PFSK-1 (cell line): ENCODE results near the gene BEND6.

Experiments used
- FOXP2 ChIP-seq: optimal IDR thresholded peaks from 2 replicates; pipeline ENCODE3; 2011; ENCODE audit warnings: borderline replicate concordance, control low read depth, inconsistent platforms; ENCODE audit not compliant: insufficient read depth; ENCODE audit errors: extremely low read length, extremely low read depth
- POLR2AphosphoS5 ChIP-seq: IDR thresholded peaks from 2 replicates; pipeline ENCODE4 v1.6.1; 2012; ENCODE audit warnings: low read depth, mild to moderate bottlenecking, control low read depth, low read length, moderate library complexity
- SIN3A ChIP-seq: IDR thresholded peaks from 2 replicates; pipeline ENCODE4 v1.6.1; 2012; ENCODE audit warnings: mild to moderate bottlenecking, low read length, moderate library complexity, borderline replicate concordance; ENCODE audit not compliant: insufficient read depth
- TAF1 ChIP-seq: IDR thresholded peaks from 2 replicates; pipeline ENCODE4 v1.6.1; 2012; ENCODE audit warnings: low read length, control low read depth, borderline replicate concordance; ENCODE audit not compliant: insufficient read depth
- TF ChIP-seq, protein P1 (sequence below), 2 experiments: IDR thresholded peaks; 2 replicates each; pipeline versions ENCODE4 v1.6.1 to v1.8.0; 2011 to 2012; ENCODE audit warnings: low read depth in 2 of 2, low read length in 2 of 2, control low read depth in 1 of 2, inconsistent platforms in 1 of 2, mild to moderate bottlenecking in 1 of 2, moderate library complexity in 1 of 2; ENCODE audit not compliant: insufficient read depth in 1 of 2

Gene BEND6

DNA sequence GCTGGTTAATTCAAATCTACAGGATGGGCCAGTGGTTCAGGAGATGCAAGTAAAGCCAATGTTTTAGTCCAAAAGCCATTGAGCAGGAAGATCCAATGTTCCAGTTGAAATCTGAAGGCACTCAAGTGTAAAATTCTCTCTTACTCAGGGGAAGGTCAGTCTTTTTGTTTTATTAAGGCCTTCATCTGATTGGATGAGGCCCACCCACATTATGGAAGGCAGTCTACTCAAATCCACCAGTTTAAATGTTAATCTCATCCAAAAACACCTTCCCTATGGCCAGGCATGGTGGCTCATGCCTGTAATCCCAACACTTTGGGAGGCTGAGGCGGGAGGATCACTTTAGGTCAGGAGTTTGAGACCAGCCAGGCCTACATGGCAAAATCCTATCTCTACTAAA, 31.3 kb upstream of the BEND6 start:
- TF ChIP-seq SIN3A (no peak), FOXP2 (no peak), POLR2AphosphoS5 (no peak)

DNA sequence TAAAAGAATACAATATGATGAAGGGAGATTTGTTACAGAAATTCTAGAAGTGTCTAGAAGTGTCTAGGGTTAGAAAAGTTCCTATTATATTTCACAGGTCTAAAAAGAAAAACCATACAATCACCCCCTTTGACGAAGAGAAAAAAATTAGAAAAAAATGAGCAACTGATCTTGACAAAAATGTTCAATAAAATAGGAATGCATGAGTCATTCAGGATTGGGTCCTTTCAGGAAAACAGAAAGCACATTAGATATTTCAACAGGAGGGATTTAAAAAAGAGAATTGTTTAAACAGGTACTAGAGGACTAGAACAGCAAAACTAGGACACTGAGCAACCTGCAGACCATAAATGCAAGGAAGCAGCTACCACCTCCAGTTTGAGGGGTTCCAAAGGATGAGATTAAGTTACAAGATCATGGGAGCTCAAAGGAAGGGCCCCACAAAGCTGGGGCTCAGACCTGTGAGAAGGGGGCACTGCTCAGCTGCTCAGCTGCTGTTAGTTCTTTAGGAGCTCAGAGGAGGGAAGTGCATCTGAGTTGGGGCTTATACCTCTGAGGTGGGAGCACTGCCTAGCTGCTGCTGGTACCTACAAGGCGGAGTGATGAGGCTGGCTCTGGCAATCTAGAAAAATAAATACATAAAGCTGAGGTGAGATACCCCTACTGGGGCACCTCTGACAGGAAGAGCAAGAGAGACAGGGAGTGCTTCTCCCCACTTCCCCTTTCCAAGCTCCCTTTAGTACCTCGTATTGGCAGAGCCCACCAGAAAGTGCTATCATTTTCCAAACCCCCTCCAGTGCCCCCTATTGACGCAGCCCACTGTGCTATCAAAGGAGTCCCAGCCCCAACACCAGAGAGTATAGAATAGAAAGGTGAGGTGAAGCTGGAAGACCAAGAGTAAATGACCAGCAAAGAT, 27.1 kb upstream of the BEND6 start:
- TF ChIP-seq FOXP2 (no peak), TAF1 (no peak), SIN3A (no peak), POLR2AphosphoS5 (no peak)
- TF ChIP-seq, protein P1, sequence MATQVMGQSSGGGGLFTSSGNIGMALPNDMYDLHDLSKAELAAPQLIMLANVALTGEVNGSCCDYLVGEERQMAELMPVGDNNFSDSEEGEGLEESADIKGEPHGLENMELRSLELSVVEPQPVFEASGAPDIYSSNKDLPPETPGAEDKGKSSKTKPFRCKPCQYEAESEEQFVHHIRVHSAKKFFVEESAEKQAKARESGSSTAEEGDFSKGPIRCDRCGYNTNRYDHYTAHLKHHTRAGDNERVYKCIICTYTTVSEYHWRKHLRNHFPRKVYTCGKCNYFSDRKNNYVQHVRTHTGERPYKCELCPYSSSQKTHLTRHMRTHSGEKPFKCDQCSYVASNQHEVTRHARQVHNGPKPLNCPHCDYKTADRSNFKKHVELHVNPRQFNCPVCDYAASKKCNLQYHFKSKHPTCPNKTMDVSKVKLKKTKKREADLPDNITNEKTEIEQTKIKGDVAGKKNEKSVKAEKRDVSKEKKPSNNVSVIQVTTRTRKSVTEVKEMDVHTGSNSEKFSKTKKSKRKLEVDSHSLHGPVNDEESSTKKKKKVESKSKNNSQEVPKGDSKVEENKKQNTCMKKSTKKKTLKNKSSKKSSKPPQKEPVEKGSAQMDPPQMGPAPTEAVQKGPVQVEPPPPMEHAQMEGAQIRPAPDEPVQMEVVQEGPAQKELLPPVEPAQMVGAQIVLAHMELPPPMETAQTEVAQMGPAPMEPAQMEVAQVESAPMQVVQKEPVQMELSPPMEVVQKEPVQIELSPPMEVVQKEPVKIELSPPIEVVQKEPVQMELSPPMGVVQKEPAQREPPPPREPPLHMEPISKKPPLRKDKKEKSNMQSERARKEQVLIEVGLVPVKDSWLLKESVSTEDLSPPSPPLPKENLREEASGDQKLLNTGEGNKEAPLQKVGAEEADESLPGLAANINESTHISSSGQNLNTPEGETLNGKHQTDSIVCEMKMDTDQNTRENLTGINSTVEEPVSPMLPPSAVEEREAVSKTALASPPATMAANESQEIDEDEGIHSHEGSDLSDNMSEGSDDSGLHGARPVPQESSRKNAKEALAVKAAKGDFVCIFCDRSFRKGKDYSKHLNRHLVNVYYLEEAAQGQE (IDR thresholded peaks at IDR 0.05; ENCODE audit: insufficient read depth in 1 of 2, low read depth in 2 of 2, low read length in 2 of 2), result no peak

DNA sequence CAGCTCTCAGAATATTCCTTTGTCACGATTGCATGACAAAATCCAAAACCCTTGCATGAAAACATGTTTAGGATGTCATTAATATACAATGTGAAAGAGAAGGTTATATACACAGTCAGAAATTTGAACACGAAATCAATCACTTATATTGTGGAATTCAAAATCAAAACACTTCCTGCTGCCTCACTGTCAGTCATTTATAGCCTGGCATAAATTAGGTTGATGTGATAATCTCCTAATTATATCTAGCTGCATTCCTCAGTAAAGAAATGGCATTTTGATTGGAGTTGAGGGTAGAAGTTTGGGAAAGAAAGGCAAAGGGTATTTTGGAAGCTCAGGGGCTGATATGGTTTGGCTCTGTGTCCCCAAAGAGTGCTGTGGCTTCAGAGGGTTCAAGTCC, 24.1 kb upstream of the BEND6 start:
- TF ChIP-seq FOXP2, result no peak
- TF ChIP-seq POLR2AphosphoS5, result no peak
- TF ChIP-seq, protein P1 (IDR thresholded peaks at IDR 0.05; ENCODE audit: insufficient read depth in 1 of 2, low read depth in 2 of 2, low read length in 2 of 2), result no peak
- TF ChIP-seq SIN3A, result no peak
- no peak for TF ChIP-seq TAF1

DNA sequence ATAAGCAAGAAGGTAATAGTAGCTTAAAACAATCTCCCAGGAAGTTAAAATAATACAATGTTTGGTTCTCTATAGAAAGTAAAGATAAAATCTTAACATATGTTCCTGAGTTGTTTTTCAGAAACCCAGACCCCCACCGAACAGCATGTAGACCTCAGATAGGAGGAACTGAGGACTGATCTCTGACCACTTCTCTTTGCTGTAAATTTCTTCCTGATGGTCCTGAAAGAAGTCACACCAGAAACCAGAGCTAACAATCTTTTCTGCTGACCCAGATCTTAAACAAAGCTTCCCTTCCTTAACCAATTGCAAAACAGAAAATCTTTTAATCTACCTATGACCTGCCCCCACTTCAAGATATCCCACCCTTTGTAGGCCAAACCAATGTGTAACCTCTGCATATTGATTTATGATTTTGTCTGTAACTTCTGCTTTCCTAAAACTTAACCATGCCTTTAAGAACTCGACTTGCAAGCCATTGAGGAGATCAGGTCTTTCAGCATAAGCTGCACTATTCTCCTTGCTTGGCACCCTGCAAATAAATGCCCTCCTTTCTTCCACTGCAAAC, 21.9 kb upstream of the BEND6 start:
- TF ChIP-seq, protein P1 (IDR thresholded peaks at IDR 0.05; ENCODE audit: insufficient read depth in 1 of 2, low read depth in 2 of 2, low read length in 2 of 2), result no peak
- no peak for TF ChIP-seq FOXP2

DNA sequence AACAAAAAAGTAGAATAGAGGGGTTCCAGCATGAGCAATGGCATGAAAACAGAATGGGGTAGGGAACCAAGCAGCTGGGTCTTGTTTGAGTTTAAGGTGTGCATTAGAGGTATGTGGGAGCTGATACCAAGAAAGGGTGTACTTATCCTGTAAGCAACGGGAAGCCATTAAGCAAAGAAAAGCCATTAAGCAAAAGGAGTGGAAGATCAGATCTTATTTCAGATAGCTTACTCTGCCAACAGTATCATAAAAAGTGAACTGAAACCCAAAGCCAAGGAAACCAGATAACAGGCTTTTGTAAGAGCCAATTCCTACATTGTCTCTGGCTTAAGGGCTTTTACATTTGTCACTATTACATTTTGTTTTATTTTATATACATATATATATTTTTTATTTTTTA, 21.3 kb upstream of the BEND6 start:
- TF ChIP-seq POLR2AphosphoS5, result no peak
- no peak for TF ChIP-seq FOXP2
- no peak for TF ChIP-seq SIN3A
- TF ChIP-seq TAF1, result no peak

DNA sequence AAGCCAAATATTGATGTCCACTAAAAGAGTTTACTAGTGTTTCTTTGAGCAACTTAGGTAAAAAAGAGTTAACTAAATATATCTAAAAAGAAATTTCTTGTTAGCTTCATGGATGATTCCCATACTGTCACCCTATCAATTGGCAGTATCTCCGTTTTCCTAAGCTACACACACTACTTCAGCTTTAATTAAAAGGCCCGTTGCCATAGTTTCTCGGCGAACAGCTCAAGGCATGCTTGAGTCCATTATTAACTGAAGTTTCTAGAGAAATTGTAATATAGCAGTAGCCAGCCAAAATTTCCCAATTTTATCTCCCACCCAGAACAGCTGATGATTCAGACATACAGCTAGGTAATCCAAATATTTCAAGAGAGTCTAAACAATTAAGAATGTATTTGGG, 20.0 kb upstream of the BEND6 start:
- TF ChIP-seq TAF1 (no peak), FOXP2 (no peak), SIN3A (no peak), POLR2AphosphoS5 (no peak)
- TF ChIP-seq, protein P1 (IDR thresholded peaks at IDR 0.05; ENCODE audit: insufficient read depth in 1 of 2, low read depth in 2 of 2, low read length in 2 of 2), result no peak
